GM19395 (cell line): ENCODE results near the gene CLASP2.

Source experiments
- ATAC-seq: cut with Tn5 transposase; IDR thresholded peaks from one replicate; pipeline ENCODE4 v1.9.1; 2021; ENCODE audit warnings: mild to moderate bottlenecking, moderate library complexity; ENCODE audit not compliant: unreplicated experiment

CLASP2 gene

GRCh38 chr3:33639889-33640288 lies 78.2 kb downstream of the CLASP2 start:
- no peak for ATAC-seq

DNA sequence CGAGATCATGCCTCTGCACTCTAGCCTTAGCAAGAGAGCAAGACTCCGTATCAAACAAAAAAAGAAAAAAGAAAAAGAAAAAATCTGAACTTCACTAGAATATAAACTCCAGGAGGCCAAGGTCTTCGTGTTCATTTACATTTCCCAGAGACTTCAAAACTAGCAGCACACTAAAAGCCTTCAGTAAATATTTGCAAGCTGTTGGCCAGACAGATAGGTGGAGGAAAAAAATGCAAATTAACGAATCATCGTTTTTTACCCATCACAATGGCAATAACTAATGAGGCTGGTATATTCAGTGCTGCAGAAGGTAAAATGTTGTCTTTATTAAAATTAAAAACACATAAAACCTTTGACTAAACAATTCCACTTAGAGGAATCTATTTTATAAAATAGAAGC lies 80.6 kb downstream of the CLASP2 start:
- ATAC-seq, result no peak

DNA sequence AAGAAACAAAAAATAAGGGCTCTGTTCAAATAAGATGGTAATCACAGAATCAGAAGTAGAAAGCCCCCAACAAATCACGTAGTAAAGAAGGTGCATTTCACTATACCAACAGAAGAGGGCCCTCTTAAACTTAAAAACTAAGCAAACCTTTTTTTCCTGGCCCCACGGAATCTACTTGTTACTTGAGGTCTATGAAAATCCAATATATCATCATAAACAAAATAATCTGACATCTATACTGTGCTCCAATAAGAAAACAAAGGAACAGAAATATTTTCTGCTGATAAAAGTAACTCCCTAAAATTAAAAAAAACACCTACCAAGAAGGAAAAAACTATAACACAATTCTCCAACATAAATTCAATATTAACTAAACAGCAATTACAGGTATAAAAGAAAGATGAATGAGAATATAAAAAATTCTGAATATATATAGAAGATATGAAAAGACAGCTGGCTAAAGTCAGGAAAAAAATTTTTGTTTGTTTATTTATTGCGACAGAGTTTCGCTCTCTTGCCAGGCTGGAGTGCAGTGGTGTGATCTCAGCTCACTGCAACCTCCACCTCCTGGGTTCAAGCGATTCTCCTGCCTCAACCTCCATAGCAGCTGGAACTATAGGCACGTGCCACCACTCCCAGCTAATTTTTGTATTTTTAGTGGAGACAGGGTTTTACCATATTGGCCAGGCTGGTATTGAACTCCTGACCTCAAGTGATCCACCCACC lies 81.8 kb downstream of the CLASP2 start:
- no peak for ATAC-seq

- no peak for ATAC-seq
Measured at GRCh38 chr3:33634262-33634661, 83.8 kb downstream of the CLASP2 start.

DNA sequence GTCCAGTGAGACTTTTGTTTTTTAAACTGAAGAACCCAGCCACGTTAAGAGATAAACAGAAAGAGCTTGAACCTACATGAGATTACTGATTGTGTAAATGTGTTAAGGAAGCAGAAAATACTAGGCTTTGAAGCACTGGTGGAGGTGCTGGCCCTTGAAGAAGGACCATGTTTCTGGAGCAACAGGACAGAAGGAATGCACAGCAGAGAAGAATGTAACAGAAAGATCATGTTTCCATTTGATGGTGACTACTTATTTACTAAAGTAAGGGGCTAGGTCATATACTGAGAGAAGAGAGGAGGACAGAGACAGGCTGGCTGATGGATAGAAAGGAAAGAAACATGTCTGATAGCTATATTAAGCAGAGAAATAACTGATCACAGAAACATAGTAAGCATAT lies 88.8 kb downstream of the CLASP2 start:
- no peak for ATAC-seq

- ATAC-seq, result no peak
Measured at GRCh38 chr3:33624756-33625155, 93.3 kb downstream of the CLASP2 start.

- no peak for ATAC-seq
Measured at GRCh38 chr3:33613041-33613440, 105.0 kb downstream of the CLASP2 start.

DNA sequence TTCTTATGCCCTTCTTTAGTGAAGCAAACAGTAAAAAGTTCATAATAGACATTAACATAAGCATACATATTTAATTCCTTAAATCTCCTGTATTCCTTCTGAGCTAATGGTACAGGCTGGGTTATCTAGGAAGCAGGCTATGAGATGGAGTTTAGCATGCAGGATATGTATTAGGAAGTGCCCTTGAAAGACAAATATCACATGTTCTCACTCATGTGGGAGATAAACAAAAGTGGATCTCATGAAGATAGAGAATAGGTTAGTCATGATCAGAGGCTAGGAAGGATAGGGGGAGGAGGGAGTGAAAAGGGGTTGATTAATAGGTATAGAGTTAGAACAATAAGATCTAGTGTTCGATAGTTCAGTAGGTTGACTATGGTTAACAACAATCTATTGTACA lies 105.4 kb downstream of the CLASP2 start:
- no peak for ATAC-seq

DNA sequence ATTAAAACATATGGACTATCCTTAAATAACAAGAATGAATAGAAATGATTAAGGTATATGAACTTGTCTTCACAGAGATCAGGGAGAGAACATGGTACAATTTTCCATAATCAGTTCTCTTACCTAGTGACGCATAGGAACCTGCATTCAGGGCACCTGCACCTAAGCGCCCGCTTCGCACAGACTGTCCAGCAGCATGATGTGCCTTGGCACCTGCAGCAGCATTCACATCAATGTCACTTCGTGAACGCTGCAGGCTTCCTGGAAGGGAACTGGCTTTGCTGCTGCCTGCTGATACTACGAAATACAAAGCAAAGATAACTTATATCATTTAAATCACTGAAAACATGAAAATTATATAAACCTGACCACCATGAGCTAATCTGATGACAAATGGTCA lies 115.2 kb downstream of the CLASP2 start:
- no peak for ATAC-seq

- ATAC-seq, result no peak
Measured at GRCh38 chr3:33597257-33597689, 120.8 kb downstream of the CLASP2 start.

DNA sequence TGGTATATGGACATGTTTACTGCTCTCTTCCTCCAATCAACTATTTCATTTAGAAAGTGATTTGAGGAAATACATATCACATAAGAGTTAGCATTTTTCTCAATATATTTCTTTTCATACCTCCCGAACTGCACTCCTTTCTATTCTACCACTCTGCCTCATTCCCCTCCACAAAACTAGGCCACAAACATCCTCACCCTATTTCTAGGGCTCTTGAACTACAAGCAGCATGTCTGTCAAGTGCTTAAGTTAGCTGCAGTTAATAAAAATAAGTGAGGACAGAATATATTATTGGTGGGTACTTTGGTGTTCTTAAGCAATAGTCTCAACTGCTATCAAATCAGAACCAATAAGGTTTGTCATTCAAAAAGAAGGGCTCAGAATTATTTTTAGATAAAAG lies 125.1 kb downstream of the CLASP2 start:
- no peak for ATAC-seq

GRCh38 chr3:33590541-33590940 lies 127.5 kb downstream of the CLASP2 start:
- ATAC-seq, result no peak

DNA sequence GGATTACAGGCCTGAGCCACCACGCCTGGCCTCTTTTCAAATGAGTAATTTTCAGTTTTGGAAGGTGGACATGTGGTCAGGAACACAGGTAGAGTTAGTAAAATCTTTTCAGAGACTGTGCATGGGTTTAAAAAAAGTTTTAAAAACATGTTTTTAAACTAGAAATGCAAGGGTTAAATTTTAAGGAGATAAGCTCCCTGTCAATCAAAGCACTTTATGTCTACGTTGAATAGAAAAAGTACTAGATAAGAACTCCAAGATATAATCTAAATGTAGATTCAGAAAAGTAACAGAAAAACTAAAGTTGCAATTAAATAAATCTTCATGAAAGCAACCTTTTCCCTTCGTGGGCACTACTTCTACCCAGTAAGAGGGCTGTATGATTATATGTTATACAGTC lies 131.7 kb downstream of the CLASP2 start:
- ATAC-seq, result no peak

DNA sequence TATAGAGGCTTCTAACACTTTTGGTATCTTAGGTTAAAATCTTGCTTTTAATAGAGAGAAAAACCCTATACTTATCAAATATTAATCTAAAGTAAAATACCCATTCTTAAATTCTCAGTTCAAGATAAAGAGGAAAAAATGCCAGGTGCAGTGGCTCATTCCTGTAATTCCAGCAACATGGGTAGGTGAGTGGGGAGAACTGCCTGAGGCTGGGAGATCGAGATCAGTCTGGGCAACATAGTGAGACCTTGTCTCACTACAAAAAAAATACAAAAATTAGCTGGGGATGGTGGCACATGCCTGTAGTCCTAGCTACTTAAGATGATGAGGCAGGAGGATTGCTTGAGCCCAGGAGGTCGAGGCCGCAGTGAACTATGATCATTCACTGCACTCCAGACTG lies 135.8 kb downstream of the CLASP2 start:
- ATAC-seq, result no peak

- no peak for ATAC-seq
Measured at GRCh38 chr3:33581666-33582065, 136.4 kb downstream of the CLASP2 start.

- ATAC-seq, result no peak
Measured at GRCh38 chr3:33579840-33580239, 138.2 kb downstream of the CLASP2 start.

DNA sequence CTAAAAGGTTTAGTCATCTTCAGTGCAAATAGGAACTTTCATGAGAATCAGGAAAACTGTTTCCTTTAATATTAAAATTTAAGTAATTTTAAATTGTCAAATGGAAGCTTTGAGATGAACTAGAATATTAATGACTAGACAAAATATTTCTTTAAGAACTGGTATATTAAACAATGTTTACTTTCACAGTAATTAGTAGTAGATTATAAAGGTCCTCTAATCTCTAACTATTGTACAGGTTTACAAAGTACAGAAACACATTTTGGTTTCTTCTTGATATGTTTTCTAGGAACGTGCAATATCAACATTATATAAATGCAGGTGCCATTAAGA lies 138.9 kb downstream of the CLASP2 start:
- no peak for ATAC-seq

DNA sequence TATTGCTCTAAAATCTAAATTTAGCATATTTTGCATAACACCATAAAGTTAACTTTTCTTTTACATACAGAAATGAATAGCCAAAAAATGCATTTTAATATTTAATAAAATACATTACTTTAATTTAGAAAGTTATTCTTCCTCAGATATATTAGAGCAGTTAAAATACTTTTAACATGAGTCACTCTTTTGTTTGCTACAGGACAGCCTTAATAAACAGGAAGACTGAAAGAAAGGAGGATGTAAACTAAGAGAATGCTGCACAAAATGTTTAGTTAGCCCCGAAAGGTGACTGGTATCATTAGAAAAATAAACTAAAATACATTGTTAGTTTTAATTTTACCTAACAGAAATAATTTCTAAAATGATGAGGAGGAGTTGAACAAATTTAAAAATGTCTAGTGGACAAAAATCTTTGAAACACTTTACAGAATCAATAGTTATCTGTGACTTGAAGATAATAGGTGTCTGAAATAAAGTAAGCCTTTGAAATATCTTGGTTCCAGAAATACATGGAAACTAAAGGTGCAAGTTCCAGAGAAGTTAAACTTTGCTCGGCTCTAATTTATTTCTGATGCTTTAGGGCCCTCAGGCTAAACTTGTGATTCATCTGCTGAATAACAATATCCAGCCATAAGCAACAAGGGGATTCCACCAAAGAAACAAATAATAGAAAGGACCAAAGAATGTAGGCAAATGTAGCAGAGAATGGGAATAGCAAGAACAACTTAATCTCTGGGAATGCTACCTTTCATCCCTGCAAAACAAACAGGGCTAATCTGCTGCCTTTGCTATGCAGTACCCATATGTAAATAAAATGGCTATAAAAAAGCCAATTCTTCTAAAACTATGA lies 139.5 kb downstream of the CLASP2 start:
- no peak for ATAC-seq

DNA sequence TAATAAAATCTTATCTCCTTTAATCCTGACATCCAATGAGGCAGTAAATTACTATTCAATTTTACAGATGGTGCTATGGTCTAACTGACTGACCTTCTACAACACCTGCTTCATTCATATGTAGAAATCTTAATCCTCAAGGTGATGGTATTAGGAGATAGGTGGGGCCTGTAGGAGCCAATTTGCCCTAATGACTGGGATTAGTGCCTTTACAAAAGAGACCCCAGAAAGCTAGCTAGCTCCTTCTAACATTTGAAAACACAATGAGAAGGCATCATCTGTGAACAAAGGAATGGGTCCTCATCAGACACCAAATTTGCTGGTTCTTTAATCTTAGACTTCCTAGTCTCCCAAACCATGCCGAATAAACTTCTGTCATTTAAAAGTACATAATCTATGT lies 140.5 kb downstream of the CLASP2 start:
- no peak for ATAC-seq

GRCh38 chr3:33577173-33577572 lies 140.9 kb downstream of the CLASP2 start:
- ATAC-seq, result no peak

GRCh38 chr3:33575311-33575710 lies 142.7 kb downstream of the CLASP2 start:
- ATAC-seq, result no peak

DNA sequence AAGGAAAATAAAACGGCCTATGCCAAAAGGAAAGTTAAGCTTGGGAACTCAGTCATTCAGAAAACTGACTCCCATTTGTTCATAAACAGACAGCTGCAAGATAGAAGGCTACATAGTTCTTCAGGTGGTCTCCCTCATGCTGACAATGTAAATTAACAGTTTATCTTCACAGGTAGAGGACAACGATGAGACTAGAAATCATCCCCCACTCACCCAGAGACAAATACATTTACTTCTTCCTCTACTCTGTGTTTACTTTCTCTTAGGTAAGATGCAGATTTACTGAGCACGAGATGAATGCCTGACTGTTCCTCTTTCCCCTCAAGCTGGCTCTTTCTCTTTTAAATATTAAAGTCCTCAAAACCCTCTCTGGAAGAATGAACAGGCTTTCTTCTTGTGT lies 160.2 kb downstream of the CLASP2 start:
- ATAC-seq, result no peak
